CD4-positive, alpha-beta T cell treated with Interleukin-2 at 100 ng/mL for 4 hours (primary cell): ENCODE results near the gene CES2.
"Not testable (repeated sequence)": the region's sequence is repeated elsewhere in the genome, so short reads cannot be mapped to it uniquely, and the experiment has no call there.

Experiments
- DNase-seq: peaks from one replicate; pipeline ENCODE4 v3.0.0-alpha.2; 2020; ENCODE audit warnings: low spot score

The CES2 gene

DNA sequence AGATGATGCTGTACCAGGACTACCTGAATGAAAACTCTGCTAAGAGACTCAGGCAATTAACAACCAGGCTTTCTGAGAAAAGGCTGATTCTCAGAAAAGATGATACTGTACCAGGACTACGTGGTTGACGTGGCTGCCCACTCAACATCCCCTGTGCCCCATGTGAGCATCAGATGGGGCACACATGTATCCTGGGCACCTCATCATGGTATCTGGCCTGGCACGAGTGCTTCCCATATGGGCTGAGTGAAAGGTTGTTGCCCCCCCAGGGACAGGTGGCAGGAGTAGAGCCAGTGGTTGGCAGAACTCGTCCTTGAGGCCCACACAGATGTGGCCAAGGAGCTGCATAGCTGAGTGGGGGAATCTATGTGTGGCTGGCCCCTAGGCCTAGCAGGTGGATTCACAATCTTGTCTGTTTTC lies 49.6 kb downstream of the CES2 start:
- peak; percentile 87 for DNase-seq

- DNase-seq, result no peak
These were observed 51.2 kb downstream of the CES2 start for GRCh38 chr16:66986559-66986958.

GRCh38 chr16:66988197-66988788 lies 53.0 kb downstream of the CES2 start, which contains the start of gene CES4A:
Gene CES4A, plus strand, starts transcription at chr16:66988589. Its CDS starts 184 bp downstream, at chr16:66988773.
- no peak for DNase-seq

DNA sequence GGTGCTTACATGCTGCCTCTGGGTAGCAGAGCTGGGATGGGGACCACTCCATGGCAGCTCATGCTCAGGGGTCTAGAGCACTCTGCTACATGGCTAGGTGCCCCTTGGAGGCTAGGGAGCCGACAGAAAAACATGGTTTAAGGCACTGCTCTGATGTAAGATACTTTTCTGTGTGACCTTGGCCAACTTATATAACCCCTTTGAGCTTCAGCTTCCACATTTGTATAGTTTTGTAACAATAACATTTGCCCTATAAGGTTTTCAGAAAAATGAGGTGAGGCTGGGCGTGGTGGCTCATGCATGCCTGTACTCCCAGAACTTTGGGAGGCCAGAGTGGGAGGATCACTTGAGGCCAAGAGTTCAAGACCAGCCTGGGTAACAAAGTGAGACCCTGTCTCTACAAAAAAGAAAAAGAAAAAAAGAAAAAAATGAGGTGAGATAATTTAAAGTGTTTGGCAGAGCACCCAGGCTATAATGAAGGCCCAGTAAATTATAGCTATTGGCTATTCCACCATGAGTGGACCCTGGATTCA lies 56.3 kb downstream of the CES2 start:
- no peak for DNase-seq

DNA sequence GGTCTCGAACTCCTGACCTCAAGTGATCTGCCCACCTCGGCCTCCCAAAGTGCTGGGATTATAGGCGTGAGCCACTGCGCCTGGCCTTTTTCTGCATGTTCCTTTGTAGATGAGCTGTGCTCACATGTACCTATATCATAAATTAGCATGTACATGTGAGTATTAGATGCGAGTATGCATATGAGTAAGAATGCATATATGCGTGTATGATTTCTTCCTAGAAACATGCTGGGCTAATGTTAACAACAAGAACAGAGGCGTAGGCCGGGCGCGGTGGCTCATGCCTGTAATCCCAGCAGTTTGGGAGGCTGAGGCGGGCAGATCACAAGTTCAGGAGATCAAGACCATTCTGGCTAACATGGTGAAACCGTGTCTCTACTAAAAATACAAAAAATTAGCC lies 58.2 kb downstream of the CES2 start:
- DNase-seq, result not testable (repeated sequence)
